Omental fat pad (tissue), 4 donors: ENCODE measurements around the gene ARFGEF3. TPM values are rescaled to one million over a fixed set of nuclear protein-coding genes. Genes with fewer than 3 reads are reported as not detected.

Experiments used
- ATAC-seq: fragments of 150-250 bp; one replicate; pipeline ENCODE4 v1.9.1; 2016; ENCODE audit warnings: mild to moderate bottlenecking, moderate library complexity; ENCODE audit not compliant: low FRiP score
- DNase-seq: peaks from one replicate; pipeline ENCODE4 v3.0.0-alpha.2; 2019; ENCODE audit warnings: low spot score
- total RNA-seq, 4 donors: library from RNA; depleted of rRNA; stranded (reverse); fragments of >200 nt; gene quantifications; one replicate each; pipeline ENCODE4 v1.1.0, GENCODE V29; 2016
- TF ChIP-seq, protein P1 (sequence below), 3 donors: fragments of 450-650 bp; IDR thresholded peaks; one replicate each; pipeline ENCODE4 v1.5.1; 2016 to 2017; ENCODE audit warnings: antibody characterized with exemption in 3 of 3, mild to moderate bottlenecking in 3 of 3, moderate library complexity in 2 of 3

Gene ARFGEF3
- total RNA-seq, 4 donors from 2014 or later, result 4.3 to 12.7 (median 6.8) TPM

- ATAC-seq, result no peak
- DNase-seq, result no peak
- TF ChIP-seq, protein P1, sequence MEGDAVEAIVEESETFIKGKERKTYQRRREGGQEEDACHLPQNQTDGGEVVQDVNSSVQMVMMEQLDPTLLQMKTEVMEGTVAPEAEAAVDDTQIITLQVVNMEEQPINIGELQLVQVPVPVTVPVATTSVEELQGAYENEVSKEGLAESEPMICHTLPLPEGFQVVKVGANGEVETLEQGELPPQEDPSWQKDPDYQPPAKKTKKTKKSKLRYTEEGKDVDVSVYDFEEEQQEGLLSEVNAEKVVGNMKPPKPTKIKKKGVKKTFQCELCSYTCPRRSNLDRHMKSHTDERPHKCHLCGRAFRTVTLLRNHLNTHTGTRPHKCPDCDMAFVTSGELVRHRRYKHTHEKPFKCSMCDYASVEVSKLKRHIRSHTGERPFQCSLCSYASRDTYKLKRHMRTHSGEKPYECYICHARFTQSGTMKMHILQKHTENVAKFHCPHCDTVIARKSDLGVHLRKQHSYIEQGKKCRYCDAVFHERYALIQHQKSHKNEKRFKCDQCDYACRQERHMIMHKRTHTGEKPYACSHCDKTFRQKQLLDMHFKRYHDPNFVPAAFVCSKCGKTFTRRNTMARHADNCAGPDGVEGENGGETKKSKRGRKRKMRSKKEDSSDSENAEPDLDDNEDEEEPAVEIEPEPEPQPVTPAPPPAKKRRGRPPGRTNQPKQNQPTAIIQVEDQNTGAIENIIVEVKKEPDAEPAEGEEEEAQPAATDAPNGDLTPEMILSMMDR (IDR thresholded peaks at IDR 0.05), result no peak
These were observed 169.0 kb downstream of the ARFGEF3 start for GRCh38 chr6:138330763-138331162.

DNA sequence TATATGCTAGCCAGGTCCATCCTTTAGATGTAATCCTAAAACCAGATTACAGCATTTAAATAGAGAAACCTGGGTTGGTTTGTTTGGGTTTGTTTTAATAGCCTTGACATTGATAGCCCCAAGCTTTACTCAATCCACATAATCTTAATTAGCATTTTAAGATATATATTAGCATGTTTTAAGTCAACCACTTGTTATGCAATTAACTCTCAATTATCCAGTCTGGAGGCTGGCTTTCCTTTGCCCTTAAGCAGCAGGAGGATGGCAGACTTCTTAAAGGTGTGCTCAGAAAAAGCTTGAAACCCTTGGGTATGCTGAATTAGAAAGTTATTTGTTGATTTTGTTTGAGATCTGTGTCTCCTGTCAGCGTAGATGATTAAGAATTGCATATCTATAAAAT lies 169.7 kb downstream of the ARFGEF3 start:
- DNase-seq (no peak), ATAC-seq (no peak)
- TF ChIP-seq, protein P1 (IDR thresholded peaks at IDR 0.05), result no peak

- ATAC-seq (no peak), DNase-seq (no peak)
These were observed 170.2 kb downstream of the ARFGEF3 start for GRCh38 chr6:138331984-138332383.

GRCh38 chr6:138334000-138334399 lies 172.3 kb downstream of the ARFGEF3 start:
- ATAC-seq (no peak), DNase-seq (no peak)
- TF ChIP-seq, protein P1 (IDR thresholded peaks at IDR 0.05), result no peak

More at GRCh38 chr6:138331984-138332383, 170.2 kb downstream of the ARFGEF3 start:
- TF ChIP-seq, protein P1 (IDR thresholded peaks at IDR 0.05), result no peak

GRCh38 chr6:138334963-138335362 lies 173.2 kb downstream of the ARFGEF3 start:
- TF ChIP-seq, protein P1 (IDR thresholded peaks at IDR 0.05), result no peak
- DNase-seq (no peak), ATAC-seq (no peak)

DNA sequence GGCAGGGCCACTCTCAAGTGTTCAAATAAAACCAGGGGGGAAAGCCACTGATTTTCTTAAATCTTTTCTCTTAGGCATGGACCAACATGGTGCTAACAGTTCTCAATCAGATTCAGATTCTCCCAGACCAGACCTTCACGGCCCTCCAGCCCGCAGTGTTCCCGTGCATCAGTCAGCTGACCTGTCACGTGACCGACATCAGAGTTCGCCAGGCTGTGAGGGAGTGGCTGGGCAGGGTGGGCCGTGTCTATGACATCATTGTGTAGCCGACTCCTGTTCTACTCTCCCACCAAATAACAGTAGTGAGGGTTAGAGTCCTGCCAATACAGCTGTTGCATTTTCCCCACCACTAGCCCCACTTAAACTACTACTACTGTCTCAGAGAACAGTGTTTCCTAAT lies 174.5 kb downstream of the ARFGEF3 start:
- DNase-seq (no peak), ATAC-seq (no peak)
- TF ChIP-seq, protein P1 (IDR thresholded peaks at IDR 0.05), result no peak

DNA sequence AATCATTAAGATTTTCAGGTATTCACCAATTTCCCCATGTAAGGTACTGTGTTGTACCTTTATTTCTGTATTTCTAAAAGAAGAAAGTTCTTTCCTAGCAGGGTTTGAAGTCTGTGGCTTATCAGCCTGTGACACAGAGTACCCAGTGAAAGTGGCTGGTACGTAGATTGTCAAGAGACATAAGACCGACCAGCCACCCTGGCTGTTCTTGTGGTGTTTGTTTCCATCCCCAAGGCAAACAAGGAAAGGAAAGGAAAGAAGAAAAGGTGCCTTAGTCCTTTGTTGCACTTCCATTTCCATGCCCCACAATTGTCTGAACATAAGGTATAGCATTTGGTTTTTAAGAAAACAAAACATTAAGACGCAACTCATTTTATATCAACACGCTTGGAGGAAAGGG lies 175.3 kb downstream of the ARFGEF3 start:
- no peak for DNase-seq
- TF ChIP-seq, protein P1 (IDR thresholded peaks at IDR 0.05), result no peak
- ATAC-seq, result no peak
